Tibial nerve (tissue), 4 donors: ENCODE results near the gene RAB9B. TPM values are rescaled to one million over a fixed set of nuclear protein-coding genes. Genes with fewer than 3 reads are reported as not detected.
"Not testable (repeated sequence)": the region's sequence is repeated elsewhere in the genome, so short reads cannot be mapped to it uniquely, and the experiment has no call there.

ENCODE experiments used
- DNase-seq, 2 donors: peaks; one replicate each; pipeline ENCODE4 v3.0.0-alpha.2; 2019; ENCODE audit warnings: low spot score in 2 of 2
- H3K27ac ChIP-seq, 4 donors: fragments of 200-600 bp; sonication (generic) in 3 of 4; one replicate each; pipeline ENCODE4 v1.5.1; 2017 to 2019; ENCODE audit warnings: mild to moderate bottlenecking in 1 of 4
- H3K27me3 ChIP-seq, 2 donors: fragments of 200-600 bp; sonication (generic) in 1 of 2; one replicate each; pipeline versions ENCODE4 v1.5.1 to v1.6.0; 2017 to 2019
- H3K36me3 ChIP-seq, 3 donors: fragments of 200-600 bp; sonication (generic); one replicate each; pipeline ENCODE4 v1.5.1; 2018 to 2019
- H3K4me1 ChIP-seq, 4 donors: fragments of 200-600 bp; sonication (generic) in 3 of 4; one replicate each; pipeline ENCODE4 v1.5.1; 2017 to 2019
- H3K4me3 ChIP-seq, 4 donors: fragments of 200-600 bp; sonication (generic) in 3 of 4; one replicate each; pipeline ENCODE4 v1.5.1; 2017 to 2019; ENCODE audit warnings: mild to moderate bottlenecking in 1 of 4, moderate library complexity in 1 of 4
- H3K9me3 ChIP-seq, 4 donors: fragments of 200-600 bp; sonication (generic) in 3 of 4; one replicate each; pipeline ENCODE4 v1.5.1; 2017 to 2019
- CTCF ChIP-seq, 5 experiments: fragments of 200-600 bp in 3 of 5; fragments of 450-650 bp in 2 of 5; sonication (generic) in 3 of 5; IDR thresholded peaks; one replicate each; pipeline ENCODE4 v1.5.1; 2016 to 2019; ENCODE audit warnings: antibody characterized with exemption in 5 of 5, mild to moderate bottlenecking in 3 of 5, moderate library complexity in 2 of 5
- EP300 ChIP-seq, 2 donors: sonication (generic); formaldehyde crosslinking; IDR thresholded peaks; one replicate each; pipeline ENCODE4 v1.6.1; 2017; ENCODE audit warnings: antibody characterized with exemption in 2 of 2, mild to moderate bottlenecking in 1 of 2
- POLR2A ChIP-seq, 2 donors: fragments of 450-650 bp; IDR thresholded peaks; one replicate each; pipeline ENCODE4 v1.6.1; 2017; ENCODE audit warnings: antibody characterized with exemption in 2 of 2, mild to moderate bottlenecking in 2 of 2, moderate library complexity in 2 of 2
- WGBS, 2 donors: methylation state at CpG; one replicate each; pipeline ENCODE4 v1.1.5; 2018; 5-methylcytosine and 5-hydroxymethylcytosine counted together
- total RNA-seq, 4 donors: library from RNA; depleted of rRNA; stranded (reverse); fragments of >200 nt; gene quantifications; one replicate each; pipeline ENCODE4 v1.1.0, GENCODE V29; 2016

RAB9B gene
- total RNA-seq, 4 donors from 2014 or later: 2.3 to 4.8 (median 3.0) TPM

GRCh38 chrX:103823591-103823990 is 8.5 kb downstream of the RAB9B start:
- Histone ChIP-seq H3K27me3 (peaks cover 0 to 10% of the 10 kb centered on the region in 2 donors), H3K9me3 (no peaks in the 10 kb centered on the region), H3K4me1 (no peaks in the 10 kb centered on the region), H3K36me3 (no peaks in the 10 kb centered on the region), H3K27ac (no peak overlapping the region), H3K4me3 (no peak overlapping the region)
- TF ChIP-seq POLR2A (IDR thresholded peaks at IDR 0.05) (no peak), CTCF (IDR thresholded peaks at IDR 0.05) (no peak), EP300 (IDR thresholded peaks at IDR 0.05) (no peak)
- no peak for DNase-seq

GRCh38 chrX:103820802-103821201 is 11.3 kb downstream of the RAB9B start:
- DNase-seq, H3K27ac ChIP-seq, H3K4me3 ChIP-seq, H3K4me1 ChIP-seq, H3K9me3 ChIP-seq, H3K27me3 ChIP-seq, H3K36me3 ChIP-seq: not testable (repeated sequence)
- 85 to 100% methylated on average over 3 to 6 of the region's 6 CpGs for WGBS, 2 donors

GRCh38 chrX:103818842-103819619 is 13.0 kb downstream of the RAB9B start:
- no peaks in the 10 kb centered on the region for H3K9me3 ChIP-seq
- TF ChIP-seq CTCF (IDR thresholded peaks at IDR 0.05): no peak
- TF ChIP-seq POLR2A (IDR thresholded peaks at IDR 0.05): no peak
- no peak for TF ChIP-seq EP300 (IDR thresholded peaks at IDR 0.05)
- WGBS, 2 donors: 49% methylated on average over 7 of the region's 7 CpGs
- peaks cover 0 to 13% of the 10 kb centered on the region in 2 donors for H3K27me3 ChIP-seq
- no peak for DNase-seq
- H3K4me1 ChIP-seq: no peaks in the 10 kb centered on the region
- H3K4me3 ChIP-seq: no peak overlapping the region
- H3K27ac ChIP-seq: peak overlapping the region in 1 of 4 donors; percentile 20
- no peaks in the 10 kb centered on the region for H3K36me3 ChIP-seq

- Histone ChIP-seq H3K4me1 (no peaks in the 10 kb centered on the region), H3K36me3 (no peaks in the 10 kb centered on the region), H3K9me3 (no peaks in the 10 kb centered on the region), H3K27ac (no peak overlapping the region), H3K27me3 (peaks cover 0 to 7% of the 10 kb centered on the region in 2 donors), H3K4me3 (no peak overlapping the region)
- peak in 1 of 2 donors; percentile 74 for DNase-seq
- no peak for TF ChIP-seq EP300 (IDR thresholded peaks at IDR 0.05)
- peak; percentile 49 to 88 (median 65) for TF ChIP-seq CTCF (IDR thresholded peaks at IDR 0.05)
- 21% methylated on average over 5 of the region's 5 CpGs for WGBS, 2 donors
These were observed 14.6 kb downstream of the RAB9B start for GRCh38 chrX:103817502-103817901.

GRCh38 chrX:103817101-103817500 is 15.0 kb downstream of the RAB9B start:
- DNase-seq, H3K36me3 ChIP-seq, H3K27ac ChIP-seq, H3K4me1 ChIP-seq, H3K9me3 ChIP-seq, H3K27me3 ChIP-seq, H3K4me3 ChIP-seq: not testable (repeated sequence)
- WGBS, 2 donors: 43 to 50% methylated on average over 5 of the region's 5 CpGs

- Histone ChIP-seq H3K4me1 (no peaks in the 10 kb centered on the region), H3K9me3 (no peaks in the 10 kb centered on the region), H3K27me3 (peaks cover 0 to 27% of the 10 kb centered on the region in 2 donors), H3K4me3 (no peak overlapping the region), H3K36me3 (no peaks in the 10 kb centered on the region), H3K27ac (no peak overlapping the region)
- WGBS, 2 donors: 80 to 91% methylated on average over 3 of the region's 3 CpGs
- TF ChIP-seq CTCF (IDR thresholded peaks at IDR 0.05) (no peak), EP300 (IDR thresholded peaks at IDR 0.05) (no peak), POLR2A (IDR thresholded peaks at IDR 0.05) (no peak)
- DNase-seq: no peak
These were observed 20.2 kb downstream of the RAB9B start for GRCh38 chrX:103811858-103812257.
